Measurements from ENCODE around the gene POLR2H. TPM values are rescaled to one million over a fixed set of nuclear protein-coding genes. Genes with fewer than 3 reads are reported as not detected.

Gene POLR2H
- total and polyA plus RNA-seq, 8 donors, result 14.0 to 273 (median 110) TPM

- Histone ChIP-seq H3K36me3 (peaks cover 2 to 31% (median 25%) of the 10 kb centered on the region in 4 donors), H3K27me3 (no peaks in the 10 kb centered on the region), H3K27ac (peak overlapping the region; percentile 97 to 100 (median 99)), H3K9me3 (no peaks in the 10 kb centered on the region), H3K4me1 (peaks cover 22 to 51% (median 34%) of the 10 kb centered on the region in 4 donors), H3K4me3 (peak overlapping the region; percentile 83 to 95 (median 86))
- no peak for TF ChIP-seq POLR2AphosphoS5 (IDR thresholded peaks at IDR 0.05)
- 6 to 12% (median 8%) methylated on average over 17 to 24 of the region's 24 CpGs for WGBS, 5 donors
- intact Hi-C loops (cut with DNase I; ENCODE audit: low total_unique reads), result no loop called here
- no peak for DNase-seq
These were observed 480 bp upstream of the POLR2H start for GRCh38 chr3:184360929-184361531.

DNA sequence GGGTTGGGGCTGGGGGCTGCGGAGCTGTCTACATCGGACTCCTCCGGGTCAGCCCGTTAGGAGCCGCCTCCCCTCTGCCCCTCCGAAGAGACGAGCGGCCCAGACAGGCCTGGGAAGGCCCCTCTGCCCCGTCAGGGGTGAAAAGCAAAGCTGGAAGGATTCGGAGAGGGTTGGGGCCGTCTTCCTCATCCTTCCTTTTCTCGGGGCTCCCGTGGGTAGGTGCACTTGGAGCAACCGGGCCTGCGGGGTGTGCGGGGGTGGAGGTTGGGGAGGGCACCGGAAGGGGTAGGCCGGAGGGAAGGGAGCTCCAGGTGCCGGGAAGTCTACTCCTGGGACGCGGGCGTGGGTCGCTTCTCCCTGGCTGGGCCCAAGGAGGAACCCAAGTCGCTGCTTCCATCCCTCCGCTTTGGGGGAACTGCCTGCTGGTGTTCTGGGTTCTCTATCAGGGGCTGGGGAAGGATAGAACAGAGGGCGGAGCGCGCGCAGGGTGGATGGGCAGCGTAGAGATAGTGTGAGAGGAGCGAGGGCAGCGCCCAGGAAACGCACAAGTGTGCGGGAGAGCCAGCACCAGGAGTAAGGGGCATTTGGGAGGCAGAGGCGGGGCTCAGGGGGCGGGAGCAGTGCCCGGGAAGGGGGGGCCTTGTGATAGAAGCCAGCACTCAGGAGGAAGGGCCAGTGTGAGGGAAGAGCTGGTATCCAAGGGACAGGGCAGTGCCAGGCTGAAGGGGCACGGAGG lies 590 bp downstream of the POLR2H start:
- Histone ChIP-seq H3K27me3 (no peaks in the 10 kb centered on the region), H3K9me3 (no peaks in the 10 kb centered on the region), H3K36me3 (peaks cover 6 to 35% (median 31%) of the 10 kb centered on the region in 4 donors), H3K4me1 (peaks cover 22 to 61% (median 43%) of the 10 kb centered on the region in 4 donors), H3K27ac (peak overlapping the region; percentile 97 to 100 (median 99)), H3K4me3 (peak overlapping the region; percentile 83 to 95 (median 86))
- intact Hi-C loops (cut with DNase I; ENCODE audit: low total_unique reads), result no loop called here
- DNase-seq, result peak in 1 of 2 donors; percentile 66
- TF ChIP-seq POLR2AphosphoS5 (IDR thresholded peaks at IDR 0.05), result peak in 2 of 3 donors; percentile 8 to 31
- no peak for TF ChIP-seq CTCF (IDR thresholded peaks at IDR 0.05)
- WGBS, 5 donors, result 0% methylated on average over 36 to 38 of the region's 38 CpGs

DNA sequence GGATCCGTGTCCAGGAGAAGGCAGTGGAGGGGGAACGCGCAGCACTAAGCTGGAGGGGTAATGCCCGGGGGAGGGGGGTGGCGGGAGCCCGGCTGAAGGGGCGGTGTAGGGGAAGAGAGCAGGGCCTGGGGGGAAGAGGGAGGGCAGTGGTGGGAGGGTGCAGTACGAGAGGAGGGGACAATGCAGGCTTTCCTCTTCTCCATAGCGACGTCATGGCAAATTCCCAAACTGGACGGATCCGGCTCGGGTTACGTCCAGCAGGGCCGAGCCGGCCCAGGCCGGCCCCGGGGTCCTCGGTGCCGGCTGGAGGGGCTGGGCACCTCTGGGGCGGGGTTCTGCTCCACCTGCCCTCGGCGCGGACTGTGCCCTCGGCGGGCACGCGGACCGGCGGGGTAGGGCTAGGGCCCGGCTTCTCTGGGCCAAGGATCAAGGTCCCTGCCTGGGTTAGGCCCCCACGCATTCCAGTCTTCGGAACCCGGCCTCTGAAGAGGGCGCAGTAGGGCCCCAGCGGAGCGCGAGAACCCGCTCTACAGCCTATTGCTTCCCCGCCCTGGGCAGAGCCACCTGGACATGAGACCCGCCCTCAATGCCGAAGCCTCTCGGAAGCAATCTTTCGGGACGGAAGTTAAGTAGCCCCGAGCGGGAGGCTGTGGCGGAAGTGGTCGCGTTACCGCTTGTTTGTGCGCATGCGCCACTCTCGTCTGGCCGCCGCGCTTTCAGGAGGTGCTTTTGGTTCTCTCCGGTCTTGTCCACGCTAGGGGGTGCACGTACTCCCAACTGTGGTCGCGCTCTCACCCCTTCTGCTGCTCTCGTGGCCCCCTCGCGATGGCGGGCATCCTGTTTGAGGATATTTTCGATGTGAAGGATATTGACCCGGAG lies 1.4 kb downstream of the POLR2H start:
- peak; percentile 98 to 99 for DNase-seq
- TF ChIP-seq POLR2A (IDR thresholded peaks at IDR 0.05) (peak in 1 of 4 donors; percentile 49), CTCF (IDR thresholded peaks at IDR 0.05) (peak in 4 of 7 experiments; percentile 31 to 57 (median 44)), EP300 (IDR thresholded peaks at IDR 0.05) (no peak), POLR2AphosphoS5 (IDR thresholded peaks at IDR 0.05) (peak; percentile 84 to 95 (median 90))
- H3K4me1 ChIP-seq, result peaks cover 22 to 65% (median 43%) of the 10 kb centered on the region in 4 donors
- H3K4me3 ChIP-seq, result peak overlapping the region; percentile 83 to 95 (median 86)
- H3K36me3 ChIP-seq, result peaks cover 11 to 36% (median 31%) of the 10 kb centered on the region in 4 donors
- 0 to 1% (median 0%) methylated on average over 34 to 68 of the region's 68 CpGs for WGBS, 5 donors
- H3K27me3 ChIP-seq, result no peaks in the 10 kb centered on the region
- no peaks in the 10 kb centered on the region for H3K9me3 ChIP-seq
- H3K27ac ChIP-seq, result peak overlapping the region; percentile 97 to 100 (median 99)
- intact Hi-C loops (cut with DNase I; ENCODE audit: low total_unique reads), result no loop called here

GRCh38 chr3:184366619-184367289 lies 5.2 kb downstream of the POLR2H start:
- peaks cover 20 to 69% (median 50%) of the 10 kb centered on the region in 4 donors for H3K4me1 ChIP-seq
- TF ChIP-seq CTCF (IDR thresholded peaks at IDR 0.05), result no peak
- TF ChIP-seq POLR2A (IDR thresholded peaks at IDR 0.05), result no peak
- no peak for TF ChIP-seq EP300 (IDR thresholded peaks at IDR 0.05)
- TF ChIP-seq POLR2AphosphoS5 (IDR thresholded peaks at IDR 0.05), result no peak
- no peak overlapping the region for H3K4me3 ChIP-seq
- H3K36me3 ChIP-seq, result peaks cover 18 to 60% (median 51%) of the 10 kb centered on the region in 4 donors
- intact Hi-C loops (cut with DNase I; ENCODE audit: low total_unique reads), result no loop called here
- H3K27ac ChIP-seq, result peak overlapping the region in 4 of 5 donors; percentile 18 to 61 (median 49)
- no peaks in the 10 kb centered on the region for H3K9me3 ChIP-seq
- DNase-seq, result peak in 1 of 2 donors; percentile 82
- 47 to 78% (median 69%) methylated on average over 5 of the region's 5 CpGs for WGBS, 5 donors
- H3K27me3 ChIP-seq, result no peaks in the 10 kb centered on the region
